Hepatocyte (in vitro differentiated cells): ENCODE data around the gene CISH.

Experiments used
- CTCF ChIP-seq: fragments of 200-600 bp; sonication (generic); IDR thresholded peaks from 2 replicates; pipeline ENCODE4 v1.5.1; 2016; ENCODE audit warnings: antibody characterized with exemption, mild to moderate bottlenecking; ENCODE audit not compliant: poor library complexity
- EZH2phosphoT487 ChIP-seq: fragments of 200-600 bp; sonication (generic); IDR thresholded peaks from one replicate; pipeline ENCODE4 v1.6.1; 2018; ENCODE audit warnings: antibody characterized with exemption, mild to moderate bottlenecking, low read depth, moderate library complexity; ENCODE audit not compliant: unreplicated experiment, severe bottlenecking

GRCh38 chr3:50557106-50557505, 54.5 kb downstream of the CISH start:
- TF ChIP-seq CTCF: no peak
- TF ChIP-seq EZH2phosphoT487: no peak
